ENCODE measurements around the gene PGAP3. TPM values are rescaled to one million over a fixed set of nuclear protein-coding genes. Genes with fewer than 3 reads are reported as not detected.

The PGAP3 gene
- total RNA-seq, 2 experiments from 2014 or later = 11.8 to 11.9 TPM

DNA sequence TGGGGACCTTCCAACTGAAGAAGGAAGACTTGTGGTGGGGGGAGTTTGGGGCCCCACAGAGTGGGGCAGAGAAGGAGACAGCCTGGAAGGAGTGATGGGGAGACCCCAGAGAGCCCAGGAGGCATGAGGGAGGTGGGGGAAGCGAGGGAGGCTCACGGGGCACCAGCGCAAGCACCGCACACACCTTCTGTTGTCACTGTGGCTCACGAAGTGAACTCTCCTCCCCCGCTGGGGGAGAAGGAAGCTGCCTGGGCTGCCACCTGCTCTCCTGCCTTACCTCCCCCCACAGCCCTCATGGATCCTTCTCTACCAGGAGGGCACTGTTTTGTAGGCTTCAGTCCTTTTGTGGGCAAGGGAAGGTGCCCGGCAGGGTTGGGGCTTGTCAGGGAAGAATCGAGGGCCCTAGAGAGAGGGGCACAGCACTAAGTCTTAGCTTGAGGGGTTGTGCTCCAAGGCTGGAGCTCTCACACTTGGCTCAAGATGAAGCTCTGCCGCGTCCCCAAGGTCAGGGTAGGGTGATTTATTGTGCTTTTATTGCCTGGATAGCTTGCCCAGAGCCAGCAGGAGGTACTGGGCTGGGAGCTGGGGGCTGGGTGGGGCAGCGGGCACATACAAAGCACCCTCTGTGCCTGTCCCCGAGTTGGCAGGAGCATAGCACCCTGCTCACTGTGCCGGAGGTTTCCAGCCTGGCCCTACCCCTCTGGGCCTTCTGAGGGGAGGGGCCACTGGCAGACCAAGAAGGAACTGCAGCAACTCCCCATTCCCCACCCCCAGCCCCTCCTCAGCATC is 55.5 kb downstream of the PGAP3 start:
- CTCF ChIA-PET = interaction anchor here (0.9 to 11.7 kb wide), 5 partner anchors 9 to 40 kb away, joined by 3 to 213 read pairs (median 5); no protein-coding TSS in a partner anchor
- peaks cover 9% of the 10 kb centered on the region for H3K27me3 Mint-ChIP-seq (ENCODE audit: low read depth)
- no peak overlapping the region for H3K4me3 Mint-ChIP-seq
- H3K9me3 Mint-ChIP-seq = no peaks in the 10 kb centered on the region
- intact Hi-C loops (cut with micrococcal nuclease) = loop anchor here (10.0 kb wide), 1 partner anchor 472 kb away; the partner anchor contains the start of gene NR1D1
- H3K36me3 Mint-ChIP-seq (ENCODE audit: low read depth) = no peaks in the 10 kb centered on the region
- DNase-seq = no peak
- H3K4me1 Mint-ChIP-seq (ENCODE audit: low read depth) = peaks cover 17% of the 10 kb centered on the region
- H3K27ac Mint-ChIP-seq = no peak overlapping the region

DNA sequence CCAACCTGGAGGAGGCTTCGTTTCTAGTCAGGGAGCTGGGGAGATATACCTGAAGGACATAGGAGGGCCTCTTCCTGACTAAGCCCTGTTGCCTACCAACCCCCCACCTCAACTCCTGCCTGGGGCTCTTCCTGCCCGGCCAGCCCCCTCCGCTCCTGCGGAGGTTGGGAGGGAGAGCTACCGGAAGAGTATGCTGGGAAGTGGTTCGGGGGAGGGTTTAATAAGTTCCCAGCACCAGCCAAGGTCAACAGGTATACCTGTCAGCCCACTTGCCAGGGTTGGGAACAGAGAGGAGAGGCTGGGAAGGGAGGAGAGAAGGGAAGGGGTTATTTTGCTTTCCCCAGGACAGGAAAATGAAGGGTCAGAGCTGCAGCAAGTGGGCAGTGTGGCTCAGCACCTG is 56.5 kb downstream of the PGAP3 start:
- CTCF ChIA-PET = interaction anchor here (0.8 to 11.7 kb wide), 3 partner anchors 9 to 120 kb away, joined by 3 to 213 read pairs (median 3); no protein-coding TSS in a partner anchor
- DNase-seq = no peak
- no peak overlapping the region for H3K4me3 Mint-ChIP-seq
- no peak overlapping the region for H3K27ac Mint-ChIP-seq
- peaks cover 13% of the 10 kb centered on the region for H3K27me3 Mint-ChIP-seq (ENCODE audit: low read depth)
- H3K36me3 Mint-ChIP-seq (ENCODE audit: low read depth) = no peaks in the 10 kb centered on the region
- H3K4me1 Mint-ChIP-seq (ENCODE audit: low read depth) = peaks cover 18% of the 10 kb centered on the region
- intact Hi-C loops (cut with micrococcal nuclease) = loop anchor here (10.0 kb wide), 1 partner anchor 473 kb away; the partner anchor contains the start of gene NR1D1
- no peaks in the 10 kb centered on the region for H3K9me3 Mint-ChIP-seq

DNA sequence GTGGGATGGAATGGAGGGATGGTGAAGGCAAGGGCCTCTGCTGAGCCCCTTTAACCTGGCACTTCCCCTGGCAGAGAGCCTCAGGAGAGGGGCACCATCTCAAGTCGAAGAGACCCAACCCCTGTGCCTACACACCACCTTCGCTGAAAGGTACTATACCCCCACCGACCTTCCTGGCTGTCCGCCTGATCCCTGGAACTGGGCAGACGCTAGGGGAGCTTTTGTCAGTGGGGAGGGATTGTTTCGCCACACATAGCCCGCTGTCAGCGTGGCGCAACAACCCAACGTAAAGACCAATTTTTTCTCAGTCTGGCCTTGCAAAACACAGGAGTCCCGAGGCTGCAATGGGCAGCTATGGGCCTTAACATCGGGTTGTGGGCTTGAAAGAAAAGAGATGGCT is 58.0 kb downstream of the PGAP3 start:
- Mint-ChIP-seq H3K36me3 (ENCODE audit: low read depth) (no peaks in the 10 kb centered on the region), H3K4me3 (no peak overlapping the region), H3K27ac (no peak overlapping the region), H3K4me1 (ENCODE audit: low read depth) (peaks cover 23% of the 10 kb centered on the region), H3K27me3 (ENCODE audit: low read depth) (peaks cover 28% of the 10 kb centered on the region), H3K9me3 (no peaks in the 10 kb centered on the region)
- intact Hi-C loops (cut with micrococcal nuclease) = loop anchor here (10.0 kb wide), 1 partner anchor 475 kb away; the partner anchor contains the start of gene NR1D1
- DNase-seq = no peak
- CTCF ChIA-PET = no interaction called here

DNA sequence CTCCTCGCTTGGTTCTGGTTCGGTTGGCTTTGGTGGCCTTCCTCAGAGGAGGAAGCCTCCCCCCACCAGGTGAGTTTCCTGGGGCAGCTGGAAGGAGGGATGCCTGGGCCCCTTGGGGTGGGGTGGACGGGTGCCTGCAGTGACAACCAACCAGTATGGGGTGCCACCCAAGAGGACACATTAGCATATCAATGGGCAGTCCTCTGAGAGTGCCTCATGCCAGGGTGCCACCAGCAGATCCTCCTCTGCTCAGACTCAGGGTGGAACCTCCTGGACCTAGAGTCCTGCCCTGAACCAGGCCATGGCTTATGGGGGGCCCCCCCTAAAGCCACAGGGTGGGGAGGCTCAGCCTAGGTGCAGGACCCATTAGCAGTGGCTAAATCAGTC is 58.4 kb downstream of the PGAP3 start:
- Mint-ChIP-seq H3K4me3 (no peak overlapping the region), H3K9me3 (no peaks in the 10 kb centered on the region), H3K36me3 (ENCODE audit: low read depth) (no peaks in the 10 kb centered on the region), H3K27ac (no peak overlapping the region), H3K4me1 (ENCODE audit: low read depth) (peaks cover 23% of the 10 kb centered on the region), H3K27me3 (ENCODE audit: low read depth) (peaks cover 30% of the 10 kb centered on the region)
- CTCF ChIA-PET = no interaction called here
- intact Hi-C loops (cut with micrococcal nuclease) = no loop called here
- no peak for DNase-seq

DNA sequence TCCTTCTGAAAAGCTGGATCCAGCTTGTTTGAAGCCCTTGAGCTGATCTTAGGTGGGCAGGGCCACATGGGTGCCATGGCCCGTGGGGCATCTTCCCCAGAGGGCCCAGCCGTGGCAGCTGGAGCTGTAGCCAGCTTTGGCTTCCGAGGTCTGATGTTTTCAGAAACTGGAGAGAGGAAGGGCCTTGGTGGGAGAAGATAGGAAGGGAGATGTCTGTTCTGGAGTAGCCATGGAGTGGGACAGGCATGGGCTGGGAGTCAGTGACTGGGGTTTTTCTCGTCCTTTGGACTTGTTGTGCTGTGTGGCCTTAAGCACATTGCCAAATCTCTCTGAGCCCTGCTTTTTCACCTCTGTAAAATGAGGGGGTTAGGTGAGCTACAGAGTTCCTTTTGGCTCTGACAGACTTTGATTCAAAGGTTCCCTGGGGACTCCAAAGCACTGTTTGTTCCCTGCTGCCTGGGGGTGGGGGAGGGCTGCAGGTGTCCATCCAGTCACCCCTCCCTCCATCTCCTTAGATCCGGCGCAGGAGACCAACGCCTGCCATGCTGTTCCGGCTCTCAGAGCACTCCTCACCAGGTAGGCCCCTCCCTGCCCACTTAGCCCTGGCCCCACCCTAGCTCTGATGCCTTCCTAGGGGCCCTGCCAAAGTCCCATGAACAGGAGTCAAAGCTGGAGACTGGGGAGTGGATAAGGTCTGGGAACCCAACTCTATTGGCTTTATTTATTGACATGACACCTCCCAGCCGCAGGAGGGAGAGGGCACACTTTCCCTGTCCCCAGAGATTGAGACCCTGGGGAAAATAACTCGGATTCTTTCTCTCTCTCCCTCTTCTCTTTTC is 59.0 kb downstream of the PGAP3 start:
- CTCF ChIA-PET = interaction anchor here (1.0 to 1.5 kb wide), 3 partner anchors 8 to 81 kb away, joined by 3 to 8 read pairs (median 4); partner anchors contain the start of gene STARD3
- intact Hi-C loops (cut with micrococcal nuclease) = no loop called here
- Mint-ChIP-seq H3K27ac (no peak overlapping the region), H3K9me3 (no peaks in the 10 kb centered on the region), H3K4me1 (ENCODE audit: low read depth) (peaks cover 23% of the 10 kb centered on the region), H3K36me3 (ENCODE audit: low read depth) (no peaks in the 10 kb centered on the region), H3K4me3 (no peak overlapping the region), H3K27me3 (ENCODE audit: low read depth) (peaks cover 30% of the 10 kb centered on the region)
- no peak for DNase-seq

DNA sequence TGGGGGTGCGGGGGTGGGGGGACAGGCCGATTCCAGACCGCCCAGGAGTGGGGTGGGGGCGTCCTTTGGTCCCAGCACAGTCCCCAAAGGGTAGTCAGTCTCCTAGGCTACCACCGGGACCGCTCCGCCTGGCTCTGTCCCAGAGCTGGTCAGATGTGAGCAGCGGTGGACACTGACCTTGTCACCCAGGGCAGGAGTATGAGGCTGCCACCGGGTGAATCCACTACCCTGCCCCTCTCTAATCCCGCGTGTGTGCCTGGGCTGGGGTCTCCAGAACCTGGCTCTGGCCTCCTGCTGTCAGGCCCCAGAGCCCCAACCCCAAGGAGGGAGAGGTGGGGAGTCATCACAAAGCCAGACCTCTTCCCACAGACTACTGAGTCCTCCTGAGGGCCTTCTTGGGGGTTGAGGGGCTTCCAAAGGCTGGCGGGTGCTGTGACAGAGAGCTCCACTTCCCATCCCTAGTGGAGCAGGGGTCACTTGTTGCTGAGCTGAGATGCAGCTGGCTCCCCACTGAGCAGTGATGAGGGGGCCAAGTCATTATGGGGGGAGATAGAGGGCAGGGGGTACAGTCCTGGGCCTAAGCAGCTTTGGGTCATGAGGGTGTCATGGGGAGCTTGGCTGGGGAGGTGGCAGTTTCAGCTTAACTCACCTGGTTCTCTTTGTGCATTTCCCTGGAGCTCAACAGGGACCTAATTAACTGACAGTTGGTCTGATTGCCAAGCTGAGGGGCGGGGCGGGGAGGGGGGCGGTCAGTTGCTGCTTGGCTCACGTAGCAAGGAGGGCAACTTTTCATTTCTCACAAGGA is 59.9 kb downstream of the PGAP3 start:
- intact Hi-C loops (cut with micrococcal nuclease) = no loop called here
- H3K4me3 Mint-ChIP-seq = no peak overlapping the region
- H3K36me3 Mint-ChIP-seq (ENCODE audit: low read depth) = no peaks in the 10 kb centered on the region
- no peak for DNase-seq
- no peaks in the 10 kb centered on the region for H3K9me3 Mint-ChIP-seq
- peaks cover 27% of the 10 kb centered on the region for H3K4me1 Mint-ChIP-seq (ENCODE audit: low read depth)
- CTCF ChIA-PET = interaction anchor here (1.0 to 1.5 kb wide), 3 partner anchors 9 to 80 kb away, joined by 3 to 8 read pairs (median 4); partner anchors contain the start of gene STARD3
- no peak overlapping the region for H3K27ac Mint-ChIP-seq
- peaks cover 30% of the 10 kb centered on the region for H3K27me3 Mint-ChIP-seq (ENCODE audit: low read depth)

DNA sequence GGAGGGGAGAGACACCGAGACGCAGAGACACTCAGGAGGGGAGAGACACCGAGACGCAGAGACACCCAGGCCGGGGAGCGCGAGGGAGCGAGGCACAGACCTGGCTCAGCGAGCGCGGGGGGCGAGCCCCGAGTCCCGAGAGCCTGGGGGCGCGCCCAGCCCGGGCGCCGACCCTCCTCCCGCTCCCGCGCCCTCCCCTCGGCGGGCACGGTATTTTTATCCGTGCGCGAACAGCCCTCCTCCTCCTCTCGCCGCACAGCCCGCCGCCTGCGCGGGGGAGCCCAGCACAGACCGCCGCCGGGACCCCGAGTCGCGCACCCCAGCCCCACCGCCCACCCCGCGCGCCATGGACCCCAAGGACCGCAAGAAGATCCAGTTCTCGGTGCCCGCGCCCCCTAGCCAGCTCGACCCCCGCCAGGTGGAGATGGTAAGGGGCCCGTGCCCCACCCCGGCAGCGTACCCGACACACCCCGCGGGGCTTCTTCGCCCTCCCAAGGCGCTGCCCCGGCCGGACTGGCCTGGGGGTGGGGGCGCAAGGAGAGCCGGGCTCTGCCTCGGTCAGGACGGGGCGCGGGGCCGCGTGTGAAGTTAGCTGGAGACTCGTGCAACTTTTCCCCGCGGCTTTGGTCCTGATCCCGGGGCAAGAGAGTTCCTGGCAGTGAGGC is 60.7 kb downstream of the PGAP3 start:
- Mint-ChIP-seq H3K27ac (no peak overlapping the region), H3K4me1 (ENCODE audit: low read depth) (peaks cover 32% of the 10 kb centered on the region), H3K36me3 (ENCODE audit: low read depth) (no peaks in the 10 kb centered on the region), H3K9me3 (no peaks in the 10 kb centered on the region), H3K27me3 (ENCODE audit: low read depth) (peaks cover 30% of the 10 kb centered on the region), H3K4me3 (peak overlapping the region; percentile 54)
- no peak for DNase-seq
- CTCF ChIA-PET = no interaction called here
- intact Hi-C loops (cut with micrococcal nuclease) = no loop called here

DNA sequence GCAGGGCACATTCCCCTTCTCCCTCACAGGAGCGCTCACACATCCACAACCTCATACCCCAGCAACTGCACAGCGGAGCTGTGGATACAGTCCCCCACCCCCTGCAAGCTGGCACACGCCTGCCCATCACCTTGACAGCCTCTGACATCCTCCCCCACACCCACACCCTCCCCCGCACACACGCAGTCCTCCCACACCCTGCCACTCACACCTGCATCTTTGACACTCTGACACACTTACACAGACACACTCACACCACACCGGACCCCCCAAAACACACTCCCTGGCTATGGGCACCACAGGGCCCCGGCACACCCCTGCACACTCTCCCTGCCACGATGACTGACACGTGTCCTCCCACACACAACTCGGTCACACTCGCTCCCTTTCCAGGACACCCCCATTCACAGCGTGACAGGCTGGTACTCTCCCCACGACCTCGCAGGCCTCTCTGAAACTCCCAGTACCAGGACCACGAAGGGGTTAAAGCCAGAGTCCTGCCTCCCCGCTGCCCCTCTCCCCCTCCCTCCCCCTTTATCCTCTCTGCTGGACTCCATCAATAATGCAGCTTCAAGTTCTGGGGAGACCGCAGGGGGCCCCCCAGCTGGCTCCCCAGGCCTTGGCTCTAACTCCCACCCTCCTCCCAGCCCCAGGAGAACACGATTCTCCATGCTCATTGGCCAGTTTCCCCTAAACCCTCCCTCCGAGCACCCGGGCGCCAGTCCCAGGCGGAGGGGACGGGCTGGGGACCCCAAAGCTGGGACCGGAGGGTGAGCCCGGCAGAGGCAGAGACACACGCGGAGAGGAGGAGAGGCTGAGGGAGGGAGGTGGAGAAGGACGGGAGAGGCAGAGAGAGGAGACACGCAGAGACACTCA is 61.4 kb downstream of the PGAP3 start, which contains the start of gene PPP1R1B:
PPP1R1B (plus strand) TSS at position 782 of the 876 bp plus-strand sequence. CDS start 441 bp downstream, outside the sequence.
- Mint-ChIP-seq H3K36me3 (ENCODE audit: low read depth) (no peaks in the 10 kb centered on the region), H3K27me3 (ENCODE audit: low read depth) (peaks cover 30% of the 10 kb centered on the region), H3K27ac (no peak within 1 kb of the TSS), H3K9me3 (no peaks in the 10 kb centered on the region), H3K4me1 (ENCODE audit: low read depth) (peaks cover 32% of the 10 kb centered on the region), H3K4me3 (peak within 1 kb of the TSS; percentile 54)
- intact Hi-C loops (cut with micrococcal nuclease) = no loop called here
- CTCF ChIA-PET = interaction anchor here (0.8 to 8.4 kb wide), 4 partner anchors 10 to 284 kb away, joined by 3 to 213 read pairs (median 24); partner anchors contain the start of gene STARD3
- peak; percentile 48 for DNase-seq

DNA sequence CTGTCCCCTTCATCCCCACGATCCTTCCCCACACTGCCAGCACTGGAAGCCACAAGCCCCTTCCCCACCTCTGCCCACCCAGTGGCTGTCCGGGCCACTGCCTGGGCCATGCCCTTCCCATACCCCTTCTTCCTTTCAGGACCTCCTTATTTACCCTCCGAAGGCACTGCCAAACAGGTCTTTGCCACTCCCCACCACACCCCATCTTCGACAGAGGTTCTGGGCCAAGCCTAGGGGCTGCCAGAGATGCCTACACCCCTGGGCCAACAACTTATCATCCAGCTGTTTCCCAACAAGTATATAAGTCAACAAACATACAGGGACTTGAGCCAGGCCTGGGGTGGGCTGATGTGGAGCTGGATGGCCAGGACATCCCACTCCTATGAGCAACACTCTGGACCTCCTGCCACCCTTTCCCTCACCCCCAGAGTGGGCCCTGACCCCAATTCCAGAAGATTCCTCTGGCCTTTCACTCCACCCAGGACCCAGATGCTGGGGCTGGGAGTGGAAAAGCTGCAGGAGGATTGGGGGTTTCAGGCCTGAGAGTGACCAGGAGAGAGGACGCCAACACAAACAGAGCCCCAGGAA is 62.6 kb downstream of the PGAP3 start:
- H3K9me3 Mint-ChIP-seq = no peaks in the 10 kb centered on the region
- no peak overlapping the region for H3K27ac Mint-ChIP-seq
- peaks cover 28% of the 10 kb centered on the region for H3K4me1 Mint-ChIP-seq (ENCODE audit: low read depth)
- peaks cover 29% of the 10 kb centered on the region for H3K27me3 Mint-ChIP-seq (ENCODE audit: low read depth)
- no peak for DNase-seq
- CTCF ChIA-PET = interaction anchor here (0.6 to 8.4 kb wide), 7 partner anchors 11 to 563 kb away, joined by 3 to 213 read pairs (median 4); partner anchors contain the start of gene STARD3
- intact Hi-C loops (cut with micrococcal nuclease) = no loop called here
- no peaks in the 10 kb centered on the region for H3K36me3 Mint-ChIP-seq (ENCODE audit: low read depth)
- no peak overlapping the region for H3K4me3 Mint-ChIP-seq

DNA sequence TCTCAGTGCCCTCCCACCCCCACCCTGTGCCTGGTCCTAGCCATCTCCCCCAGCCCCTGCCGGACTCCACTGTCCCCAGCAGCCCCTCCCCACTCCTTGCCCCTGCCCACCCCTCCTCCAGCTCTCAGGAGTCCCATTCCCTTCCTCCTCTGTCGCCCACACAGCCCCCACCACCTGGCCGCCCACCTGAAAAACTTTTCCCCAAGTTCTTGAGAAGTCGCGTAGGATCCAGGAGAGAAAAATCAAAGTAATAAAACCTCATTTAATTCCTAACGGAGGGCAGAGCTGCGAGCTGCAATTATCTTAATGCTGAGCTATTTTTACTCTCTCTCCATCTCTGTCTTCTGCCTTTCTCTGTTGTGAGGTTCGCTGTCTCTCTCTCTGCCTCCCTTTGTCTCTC is 63.5 kb downstream of the PGAP3 start:
- Mint-ChIP-seq H3K36me3 (ENCODE audit: low read depth) (no peaks in the 10 kb centered on the region), H3K4me1 (ENCODE audit: low read depth) (peaks cover 28% of the 10 kb centered on the region), H3K9me3 (no peaks in the 10 kb centered on the region), H3K4me3 (no peak overlapping the region), H3K27me3 (ENCODE audit: low read depth) (peaks cover 28% of the 10 kb centered on the region), H3K27ac (no peak overlapping the region)
- intact Hi-C loops (cut with micrococcal nuclease) = loop anchor here (5.0 kb wide), 1 partner anchor 417 kb away; no protein-coding TSS in a partner anchor
- no peak for DNase-seq
- CTCF ChIA-PET = interaction anchor here (1.2 to 8.4 kb wide), 7 partner anchors 12 to 355 kb away, joined by 3 to 213 read pairs (median 44); partner anchors contain the start of genes PNMT, PSMD3, STARD3 and TCAP
